ENCODE measurements around the gene CDC25A. TPM values are rescaled to one million over a fixed set of nuclear protein-coding genes. Genes with fewer than 3 reads are reported as not detected.

Gene CDC25A
- total RNA-seq, 2 experiments from 2014 or later, result 55.7 to 57.4 TPM

- Mint-ChIP-seq H3K9me3 (no peaks in the 10 kb centered on the region), H3K4me1 (no peaks in the 10 kb centered on the region), H3K27ac (no peak overlapping the region), H3K27me3 (peaks cover 3% of the 10 kb centered on the region), H3K36me3 (no peaks in the 10 kb centered on the region), H3K4me3 (no peak overlapping the region)
- no peak for DNase-seq
These were observed 47.9 kb downstream of the CDC25A start for GRCh38 chr3:48140336-48140757.

DNA sequence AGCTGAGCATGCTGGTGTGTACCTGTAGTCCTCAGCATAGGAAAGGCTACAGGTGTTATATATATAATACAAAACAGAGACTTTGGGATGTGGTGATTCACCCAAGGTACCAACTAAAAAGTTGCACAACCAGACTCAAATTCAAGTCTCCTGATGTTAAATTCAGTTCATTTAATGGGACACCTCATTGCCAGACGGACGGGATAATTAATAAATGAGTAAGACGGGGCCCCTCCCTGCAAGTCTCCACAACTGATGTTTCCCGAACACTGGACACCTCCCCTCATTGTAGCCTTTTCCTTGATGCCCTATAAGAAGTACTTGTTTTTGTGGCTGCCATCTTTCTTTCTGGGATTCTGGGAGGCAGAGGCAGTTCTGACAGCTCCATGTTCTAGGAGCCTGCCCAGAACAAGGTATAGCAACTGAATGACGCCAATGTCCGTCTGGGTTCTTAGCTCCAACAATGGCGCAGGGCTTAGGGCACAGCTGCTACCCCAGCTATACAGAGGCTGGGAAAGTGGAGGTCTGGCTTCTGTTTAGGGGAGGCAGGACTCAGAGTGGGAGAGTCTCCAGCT, 50.7 kb downstream of the CDC25A start:
- Mint-ChIP-seq H3K9me3 (no peaks in the 10 kb centered on the region), H3K27me3 (peaks cover 3% of the 10 kb centered on the region), H3K27ac (no peak overlapping the region), H3K4me1 (no peaks in the 10 kb centered on the region), H3K36me3 (no peaks in the 10 kb centered on the region), H3K4me3 (no peak overlapping the region)
- DNase-seq, result no peak

DNA sequence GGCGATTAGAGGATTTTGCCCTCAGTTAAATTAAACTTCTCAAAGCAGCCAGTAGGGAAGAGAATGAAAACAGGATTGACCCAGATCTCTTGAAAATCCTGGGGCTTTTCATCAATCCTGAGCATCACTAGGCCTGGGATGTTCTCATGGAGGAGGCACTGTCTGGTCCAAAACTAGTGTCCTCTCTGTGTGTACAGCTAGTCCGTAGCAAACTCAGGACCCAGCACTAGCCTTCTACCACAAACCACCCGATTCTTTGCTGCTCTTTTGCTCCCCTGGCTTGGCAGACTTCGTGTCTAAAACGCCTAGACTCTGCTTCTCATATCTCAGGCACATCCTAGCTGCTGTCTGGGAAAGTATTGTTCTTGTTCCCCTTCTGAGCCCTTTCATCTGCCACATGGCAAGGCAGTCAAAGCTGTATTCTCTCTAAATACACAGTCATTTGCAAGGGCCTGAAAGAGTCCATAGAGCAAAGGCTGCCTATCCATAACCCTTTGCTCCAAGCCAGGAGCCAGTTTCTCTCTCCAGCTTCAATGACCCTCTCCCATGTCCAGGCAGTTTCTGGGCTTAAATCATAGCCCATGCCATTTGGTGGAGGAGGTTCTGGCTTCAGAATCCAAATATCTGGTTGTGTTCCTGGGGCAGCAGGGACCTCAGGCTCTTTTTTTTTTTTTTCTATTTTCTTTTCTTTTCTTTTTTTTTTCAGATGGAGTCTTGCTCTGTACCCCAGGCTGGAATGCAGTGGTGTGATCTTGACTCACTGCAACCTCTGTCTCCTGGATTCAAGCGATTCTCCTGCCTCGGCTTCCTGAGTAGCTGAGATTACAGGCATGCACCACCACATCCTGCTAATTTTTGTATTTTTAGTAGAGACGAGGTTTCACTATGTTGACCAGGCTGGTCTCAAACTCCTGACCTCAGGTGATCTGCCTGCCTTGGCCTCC, 52.4 kb downstream of the CDC25A start:
- no peak overlapping the region for H3K27ac Mint-ChIP-seq
- no peaks in the 10 kb centered on the region for H3K36me3 Mint-ChIP-seq
- H3K9me3 Mint-ChIP-seq, result no peaks in the 10 kb centered on the region
- H3K27me3 Mint-ChIP-seq, result peaks cover 3% of the 10 kb centered on the region
- no peaks in the 10 kb centered on the region for H3K4me1 Mint-ChIP-seq
- DNase-seq, result no peak
- no peak overlapping the region for H3K4me3 Mint-ChIP-seq

DNA sequence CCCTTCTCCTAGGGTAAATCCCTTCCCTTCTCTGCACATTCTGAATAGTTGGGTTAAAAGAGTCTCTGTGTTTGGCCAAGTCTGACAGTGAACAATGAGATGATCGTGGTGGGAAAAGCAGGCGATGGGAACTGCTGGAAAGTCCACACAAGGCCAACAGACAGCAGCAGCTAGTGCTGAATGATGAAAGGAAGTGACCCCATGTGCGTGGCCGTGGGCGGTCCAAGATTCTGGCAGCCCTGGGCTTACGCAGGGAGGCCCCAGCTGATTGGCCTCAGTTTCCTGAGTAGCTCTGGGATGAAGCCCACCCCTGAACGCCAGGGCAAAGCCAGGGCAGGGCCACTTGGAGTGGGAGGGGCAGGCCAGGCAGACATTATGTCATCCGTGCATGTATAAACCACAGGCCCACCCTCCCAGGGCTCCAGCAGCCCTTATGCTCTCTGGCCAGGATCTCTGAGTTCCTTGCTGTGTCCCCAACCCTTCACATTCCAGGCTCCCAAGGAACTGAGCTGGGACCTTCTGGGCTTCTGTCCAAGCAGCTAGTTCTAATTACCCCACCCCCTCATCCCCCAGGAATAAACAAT, 57.8 kb downstream of the CDC25A start:
- no peaks in the 10 kb centered on the region for H3K4me1 Mint-ChIP-seq

GRCh38 chr3:48129921-48130320, 58.3 kb downstream of the CDC25A start:
- H3K9me3 Mint-ChIP-seq, result no peaks in the 10 kb centered on the region
- DNase-seq, result no peak
- no peaks in the 10 kb centered on the region for H3K27me3 Mint-ChIP-seq
- no peak overlapping the region for H3K27ac Mint-ChIP-seq
- H3K36me3 Mint-ChIP-seq, result no peaks in the 10 kb centered on the region
- no peak overlapping the region for H3K4me3 Mint-ChIP-seq
- H3K4me1 Mint-ChIP-seq, result peaks cover 4% of the 10 kb centered on the region

More for the DNA sequence above, 57.8 kb downstream of the CDC25A start:
- Mint-ChIP-seq H3K4me3 (no peak overlapping the region), H3K27me3 (no peaks in the 10 kb centered on the region), H3K36me3 (no peaks in the 10 kb centered on the region), H3K27ac (no peak overlapping the region), H3K9me3 (no peaks in the 10 kb centered on the region)
- DNase-seq, result no peak

GRCh38 chr3:48128774-48129173, 59.4 kb downstream of the CDC25A start:
- no peak for DNase-seq
- H3K4me3 Mint-ChIP-seq, result no peak overlapping the region
- no peak overlapping the region for H3K27ac Mint-ChIP-seq
- no peaks in the 10 kb centered on the region for H3K27me3 Mint-ChIP-seq
- H3K36me3 Mint-ChIP-seq, result no peaks in the 10 kb centered on the region
- no peaks in the 10 kb centered on the region for H3K9me3 Mint-ChIP-seq
- H3K4me1 Mint-ChIP-seq, result peaks cover 4% of the 10 kb centered on the region

GRCh38 chr3:48125886-48126622, 62.2 kb downstream of the CDC25A start:
- no peak for DNase-seq
- Mint-ChIP-seq H3K4me1 (peaks cover 4% of the 10 kb centered on the region), H3K36me3 (no peaks in the 10 kb centered on the region), H3K9me3 (no peaks in the 10 kb centered on the region), H3K27ac (no peak overlapping the region), H3K27me3 (no peaks in the 10 kb centered on the region), H3K4me3 (no peak overlapping the region)

DNA sequence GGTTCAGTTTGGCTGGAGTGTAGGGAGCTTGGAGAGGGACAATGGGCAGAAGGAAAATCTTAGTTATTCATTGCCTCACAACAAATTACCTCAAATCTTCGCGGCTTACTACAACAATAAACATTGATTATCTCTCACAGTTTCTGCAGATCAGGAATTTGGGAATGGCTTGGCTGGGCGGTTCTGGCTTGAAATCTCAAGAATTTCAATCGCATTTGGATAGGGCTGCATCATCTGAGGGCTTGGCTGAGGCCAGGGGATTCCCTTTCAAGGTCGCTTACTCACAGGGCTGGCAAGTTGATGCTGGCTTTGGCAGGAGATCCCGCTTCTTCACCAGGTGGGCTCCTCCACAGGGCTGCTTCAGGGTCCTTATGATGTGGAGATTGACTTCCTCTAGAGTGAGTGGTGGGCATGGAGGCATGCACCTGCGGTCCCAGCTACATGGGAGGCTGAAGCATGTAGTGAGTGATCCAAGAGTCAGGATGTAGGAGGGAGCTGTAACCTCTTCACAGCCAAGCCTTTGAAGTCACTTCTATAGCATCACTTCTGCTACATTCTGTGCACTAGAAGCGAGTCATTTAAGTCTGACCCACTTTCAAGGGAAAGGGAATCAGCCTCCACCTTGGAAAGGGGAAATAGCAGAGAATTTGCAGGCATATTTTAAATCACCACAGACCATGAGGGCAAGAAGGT, 63.1 kb downstream of the CDC25A start:
- Mint-ChIP-seq H3K4me3 (no peak overlapping the region), H3K9me3 (no peaks in the 10 kb centered on the region), H3K27ac (no peak overlapping the region), H3K4me1 (peaks cover 4% of the 10 kb centered on the region), H3K27me3 (no peaks in the 10 kb centered on the region), H3K36me3 (no peaks in the 10 kb centered on the region)
- DNase-seq, result no peak

DNA sequence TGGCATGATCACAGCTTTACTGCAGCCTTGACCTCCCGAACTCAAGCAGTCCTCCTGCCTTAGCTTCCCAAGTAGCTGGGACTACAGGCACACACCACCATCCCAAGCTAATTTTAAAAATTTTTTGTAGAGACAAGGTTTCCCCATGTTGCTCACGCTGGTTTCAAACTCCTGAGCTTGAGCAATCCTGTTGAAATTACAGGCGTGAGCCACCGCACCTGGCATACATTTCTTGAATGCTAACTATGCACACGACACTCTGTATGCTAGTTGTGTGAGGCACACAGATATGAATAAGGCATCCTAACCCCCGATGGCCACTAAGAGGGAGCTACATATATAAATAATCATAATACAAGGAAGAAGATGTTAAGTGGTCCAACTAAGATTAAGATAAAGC, 64.9 kb downstream of the CDC25A start:
- Mint-ChIP-seq H3K27me3 (no peaks in the 10 kb centered on the region), H3K27ac (no peak overlapping the region), H3K4me1 (peaks cover 4% of the 10 kb centered on the region)

DNA sequence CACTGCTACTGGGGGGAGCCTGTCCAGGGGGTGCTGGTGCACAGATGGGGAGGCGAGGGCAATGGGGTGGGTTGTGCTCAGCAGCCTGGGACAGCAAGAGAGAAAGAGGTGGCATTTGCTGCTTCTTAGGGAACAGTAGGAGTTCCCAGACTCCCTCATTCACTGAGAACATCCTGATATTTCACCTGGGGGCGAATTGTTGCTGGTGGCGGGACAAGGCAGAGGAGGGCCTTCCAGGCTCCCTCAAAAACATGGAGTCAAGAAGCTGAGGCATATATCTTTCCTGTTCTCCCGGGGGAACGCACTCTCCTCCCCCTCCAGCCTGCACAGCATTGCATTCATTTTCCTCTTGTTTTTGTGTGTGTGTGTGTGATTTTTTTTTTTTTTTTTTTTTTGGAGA, 65.7 kb downstream of the CDC25A start:
- Mint-ChIP-seq H3K27ac (no peak overlapping the region), H3K9me3 (no peaks in the 10 kb centered on the region), H3K27me3 (no peaks in the 10 kb centered on the region), H3K4me3 (no peak overlapping the region), H3K36me3 (no peaks in the 10 kb centered on the region), H3K4me1 (peaks cover 4% of the 10 kb centered on the region)
- DNase-seq, result no peak

More for the DNA sequence above, 64.9 kb downstream of the CDC25A start:
- no peak overlapping the region for H3K4me3 Mint-ChIP-seq
- no peak for DNase-seq
- no peaks in the 10 kb centered on the region for H3K36me3 Mint-ChIP-seq
- H3K9me3 Mint-ChIP-seq, result no peaks in the 10 kb centered on the region

DNA sequence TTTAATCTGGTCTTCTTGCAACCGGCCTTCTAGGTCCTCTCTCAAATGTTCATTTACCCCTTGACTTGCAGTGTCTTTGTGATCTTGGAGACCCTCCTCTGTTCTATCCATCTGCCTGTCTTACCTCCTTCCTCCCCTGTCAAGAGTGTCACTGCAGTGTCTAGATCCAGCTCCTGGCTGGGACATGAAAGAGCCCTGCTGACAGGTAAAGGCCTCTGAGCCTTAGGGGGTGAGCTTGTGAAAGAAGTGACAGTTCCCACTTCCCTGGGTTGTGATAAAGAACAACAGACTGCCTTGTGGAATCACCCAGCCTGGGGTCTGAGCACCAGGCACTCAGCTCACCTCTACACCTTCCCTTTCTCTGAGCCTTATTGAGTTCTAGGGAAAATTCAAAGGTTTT, 68.0 kb downstream of the CDC25A start:
- Mint-ChIP-seq H3K4me1 (peaks cover 3% of the 10 kb centered on the region), H3K27ac (no peak overlapping the region), H3K4me3 (no peak overlapping the region)

DNA sequence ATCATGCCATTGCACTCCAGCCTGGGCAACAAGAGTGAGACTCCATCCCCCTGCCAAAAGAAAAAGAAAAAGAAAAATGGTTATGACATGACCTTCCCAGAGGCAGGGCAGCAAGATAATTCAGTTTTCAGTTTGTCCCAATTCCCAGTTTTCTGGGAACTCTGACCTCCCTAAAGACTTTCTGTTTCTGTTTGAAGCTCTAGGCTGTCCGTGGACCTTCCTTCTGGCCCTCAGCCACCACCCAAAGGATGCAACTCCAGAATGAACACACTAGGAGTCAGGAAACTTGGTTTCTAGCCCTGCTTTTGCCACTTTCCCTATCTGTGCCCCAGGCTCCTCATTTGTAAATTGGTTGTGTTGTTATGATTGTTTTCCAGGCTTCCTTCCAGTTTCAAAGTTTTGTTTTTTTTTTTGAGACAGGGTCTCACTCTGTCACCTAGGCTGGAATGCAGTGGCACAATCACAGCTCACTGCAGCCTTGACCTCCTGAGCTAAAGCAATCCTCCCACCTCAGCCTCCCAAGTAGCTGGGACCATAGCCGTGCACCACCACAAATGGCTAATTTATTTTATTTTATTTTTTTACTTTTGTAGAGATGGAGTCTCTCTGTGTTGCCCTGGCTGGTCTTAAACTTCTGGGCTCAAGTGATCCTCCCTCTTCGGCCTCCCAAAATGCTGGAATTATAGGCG, 68.6 kb downstream of the CDC25A start:
- H3K4me3 Mint-ChIP-seq, result no peak overlapping the region
- no peaks in the 10 kb centered on the region for H3K27me3 Mint-ChIP-seq
- H3K36me3 Mint-ChIP-seq, result no peaks in the 10 kb centered on the region
- H3K9me3 Mint-ChIP-seq, result no peaks in the 10 kb centered on the region
- no peak for DNase-seq
- H3K27ac Mint-ChIP-seq, result no peak overlapping the region
- H3K4me1 Mint-ChIP-seq, result no peaks in the 10 kb centered on the region

More for the DNA sequence above, 68.0 kb downstream of the CDC25A start:
- no peaks in the 10 kb centered on the region for H3K9me3 Mint-ChIP-seq
- no peaks in the 10 kb centered on the region for H3K27me3 Mint-ChIP-seq
- DNase-seq, result no peak
- no peaks in the 10 kb centered on the region for H3K36me3 Mint-ChIP-seq

- Mint-ChIP-seq H3K4me1 (no peaks in the 10 kb centered on the region), H3K36me3 (no peaks in the 10 kb centered on the region), H3K27me3 (no peaks in the 10 kb centered on the region), H3K27ac (no peak overlapping the region), H3K9me3 (no peaks in the 10 kb centered on the region), H3K4me3 (no peak overlapping the region)
- no peak for DNase-seq
These were observed 69.3 kb downstream of the CDC25A start for GRCh38 chr3:48118928-48119327.

DNA sequence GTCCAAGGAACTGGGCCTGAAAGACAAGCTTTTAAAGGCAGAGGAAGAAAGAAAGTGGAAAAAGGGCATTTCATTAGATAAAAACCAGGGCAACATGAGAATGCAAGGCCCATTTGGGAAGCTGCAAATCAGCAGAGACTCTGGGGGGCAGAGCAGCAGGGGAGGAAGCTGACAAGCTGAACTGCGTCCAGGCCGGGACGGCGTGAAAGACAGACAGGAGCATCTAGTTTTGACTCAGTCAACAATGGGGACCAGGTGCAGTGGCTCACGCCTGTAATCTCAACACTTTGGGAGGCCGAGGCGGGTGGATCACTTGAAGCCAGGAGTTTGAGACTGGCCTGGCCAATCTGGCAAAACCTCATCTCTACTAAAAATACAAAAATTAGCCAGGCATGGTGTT, 69.9 kb downstream of the CDC25A start:
- Mint-ChIP-seq H3K27ac (no peak overlapping the region), H3K4me3 (no peak overlapping the region), H3K36me3 (no peaks in the 10 kb centered on the region), H3K27me3 (no peaks in the 10 kb centered on the region), H3K4me1 (no peaks in the 10 kb centered on the region), H3K9me3 (no peaks in the 10 kb centered on the region)
- no peak for DNase-seq
